Measurements from ENCODE around the gene S1PR2.

- no peak for TF ChIP-seq CTCF (IDR thresholded peaks at IDR 0.05)
- no peak for TF ChIP-seq POLR2AphosphoS5 (IDR thresholded peaks at IDR 0.05)
- no peak for TF ChIP-seq POLR2A (IDR thresholded peaks at IDR 0.05)
These were observed 25.4 kb upstream of the S1PR2 start for GRCh38 chr19:10256551-10256950.
